ENCODE results near the gene C6orf52. TPM values are rescaled to one million over a fixed set of nuclear protein-coding genes. Genes with fewer than 3 reads are reported as not detected.
"Not testable (repeated sequence)": the region's sequence is repeated elsewhere in the genome, so short reads cannot be mapped to it uniquely, and the experiment has no call there.

The C6orf52 gene
- total RNA-seq = 1 to 10 TPM; 5.7 to 6.3 TPM

GRCh38 chr6:10694302-10695085 is at the start of gene C6orf52, which contains the start of gene PAK1IP1:
Gene C6orf52, minus strand, starts transcription at chr6:10694616. Its CDS starts 7,066 bp downstream, at chr6:10687550.
Gene PAK1IP1, plus strand, starts transcription at chr6:10694972. Its CDS starts 14 bp downstream, at chr6:10694986.
- Mint-ChIP-seq H3K4me3 (peak within 1 kb of the TSS; percentile 90), H3K4me1 (peaks cover 34% of the 10 kb centered on the region), H3K36me3 (peaks cover 59% of the 10 kb centered on the region), H3K27me3 (no peaks in the 10 kb centered on the region), H3K9me3 (peaks cover 6% of the 10 kb centered on the region), H3K27ac (peak within 1 kb of the TSS; percentile 100)
- peak; percentile 91 for DNase-seq

- H3K9me3 Mint-ChIP-seq = no peaks in the 10 kb centered on the region
Observed at GRCh38 chr6:10743515-10743914, 49.1 kb upstream of the C6orf52 start.

GRCh38 chr6:10742251-10742650 is 47.8 kb upstream of the C6orf52 start:
- Mint-ChIP-seq H3K9me3 (no peaks in the 10 kb centered on the region), H3K4me3 (no peak overlapping the region), H3K36me3 (peaks cover 4% of the 10 kb centered on the region), H3K27ac (no peak overlapping the region), H3K27me3 (no peaks in the 10 kb centered on the region), H3K4me1 (peaks cover 11% of the 10 kb centered on the region)
- DNase-seq = no peak

More at GRCh38 chr6:10743515-10743914, 49.1 kb upstream of the C6orf52 start:
- Mint-ChIP-seq H3K36me3 (peaks cover 4% of the 10 kb centered on the region), H3K27ac (no peak overlapping the region), H3K4me3 (no peak overlapping the region), H3K27me3 (no peaks in the 10 kb centered on the region), H3K4me1 (peaks cover 12% of the 10 kb centered on the region)
- no peak for DNase-seq

GRCh38 chr6:10741643-10742042 is 47.2 kb upstream of the C6orf52 start:
- not testable (repeated sequence) for H3K27me3 Mint-ChIP-seq, H3K9me3 Mint-ChIP-seq, DNase-seq, H3K36me3 Mint-ChIP-seq, H3K27ac Mint-ChIP-seq, H3K4me1 Mint-ChIP-seq, H3K4me3 Mint-ChIP-seq

GRCh38 chr6:10740061-10740460 is 45.6 kb upstream of the C6orf52 start:
- Mint-ChIP-seq H3K9me3 (no peaks in the 10 kb centered on the region), H3K36me3 (peaks cover 1% of the 10 kb centered on the region), H3K27ac (no peak overlapping the region), H3K27me3 (no peaks in the 10 kb centered on the region), H3K4me1 (no peaks in the 10 kb centered on the region), H3K4me3 (no peak overlapping the region)
- DNase-seq = no peak

GRCh38 chr6:10736731-10737130 is 42.3 kb upstream of the C6orf52 start:
- Mint-ChIP-seq H3K4me3 (no peak overlapping the region), H3K27ac (no peak overlapping the region), H3K27me3 (no peaks in the 10 kb centered on the region), H3K36me3 (peaks cover 12% of the 10 kb centered on the region), H3K9me3 (no peaks in the 10 kb centered on the region), H3K4me1 (no peaks in the 10 kb centered on the region)
- DNase-seq = no peak

- H3K4me3 Mint-ChIP-seq = no peak overlapping the region
- no peaks in the 10 kb centered on the region for H3K27me3 Mint-ChIP-seq
- no peak for DNase-seq
- peaks cover 17% of the 10 kb centered on the region for H3K36me3 Mint-ChIP-seq
- no peaks in the 10 kb centered on the region for H3K9me3 Mint-ChIP-seq
- no peak overlapping the region for H3K27ac Mint-ChIP-seq
- no peaks in the 10 kb centered on the region for H3K4me1 Mint-ChIP-seq
Observed at GRCh38 chr6:10733863-10734262, 39.4 kb upstream of the C6orf52 start.

- H3K27ac Mint-ChIP-seq = no peak overlapping the region
- H3K4me3 Mint-ChIP-seq = no peak overlapping the region
- H3K9me3 Mint-ChIP-seq = no peaks in the 10 kb centered on the region
- H3K36me3 Mint-ChIP-seq = peaks cover 17% of the 10 kb centered on the region
- no peaks in the 10 kb centered on the region for H3K4me1 Mint-ChIP-seq
- H3K27me3 Mint-ChIP-seq = no peaks in the 10 kb centered on the region
- DNase-seq = no peak
Observed at GRCh38 chr6:10733151-10733715, 38.8 kb upstream of the C6orf52 start.

- Mint-ChIP-seq H3K36me3 (peaks cover 25% of the 10 kb centered on the region), H3K27ac (no peak overlapping the region), H3K4me3 (no peak overlapping the region), H3K27me3 (no peaks in the 10 kb centered on the region), H3K9me3 (no peaks in the 10 kb centered on the region), H3K4me1 (peaks cover 5% of the 10 kb centered on the region)
- no peak for DNase-seq
Observed at GRCh38 chr6:10730254-10730653, 35.8 kb upstream of the C6orf52 start.

GRCh38 chr6:10725716-10726115 is 31.3 kb upstream of the C6orf52 start:
- Mint-ChIP-seq H3K4me3 (no peak overlapping the region), H3K36me3 (peaks cover 21% of the 10 kb centered on the region), H3K27me3 (no peaks in the 10 kb centered on the region), H3K4me1 (peaks cover 33% of the 10 kb centered on the region), H3K9me3 (peaks cover 4% of the 10 kb centered on the region), H3K27ac (no peak overlapping the region)
- DNase-seq = no peak

GRCh38 chr6:10725044-10725443 is 30.6 kb upstream of the C6orf52 start:
- Mint-ChIP-seq H3K4me1 (peaks cover 33% of the 10 kb centered on the region), H3K4me3 (no peak overlapping the region), H3K36me3 (peaks cover 15% of the 10 kb centered on the region), H3K27ac (no peak overlapping the region), H3K9me3 (peaks cover 4% of the 10 kb centered on the region), H3K27me3 (no peaks in the 10 kb centered on the region)
- DNase-seq = no peak

GRCh38 chr6:10723567-10723881 is 29.1 kb upstream of the C6orf52 start:
- Mint-ChIP-seq H3K36me3 (peaks cover 22% of the 10 kb centered on the region), H3K4me3 (peak overlapping the region; percentile 91), H3K9me3 (peaks cover 10% of the 10 kb centered on the region), H3K27ac (peak overlapping the region; percentile 90), H3K4me1 (peaks cover 39% of the 10 kb centered on the region), H3K27me3 (no peaks in the 10 kb centered on the region)
- no peak for DNase-seq

GRCh38 chr6:10722820-10723566 is 28.6 kb upstream of the C6orf52 start, which contains the start of gene TMEM14C:
Gene TMEM14C, plus strand, starts transcription at chr6:10723070. Its CDS starts 1,544 bp downstream, at chr6:10724614.
- Mint-ChIP-seq H3K36me3 (peaks cover 24% of the 10 kb centered on the region), H3K9me3 (peaks cover 12% of the 10 kb centered on the region), H3K27me3 (no peaks in the 10 kb centered on the region), H3K4me3 (peak within 1 kb of the TSS; percentile 91), H3K27ac (peak within 1 kb of the TSS; percentile 90), H3K4me1 (peaks cover 39% of the 10 kb centered on the region)
- DNase-seq = peak; percentile 90

GRCh38 chr6:10722570-10722819 is 28.1 kb upstream of the C6orf52 start:
- Mint-ChIP-seq H3K9me3 (peaks cover 15% of the 10 kb centered on the region), H3K4me1 (peaks cover 37% of the 10 kb centered on the region), H3K4me3 (peak overlapping the region; percentile 91), H3K36me3 (peaks cover 24% of the 10 kb centered on the region), H3K27ac (peak overlapping the region; percentile 90), H3K27me3 (no peaks in the 10 kb centered on the region)
- DNase-seq = no peak

GRCh38 chr6:10721850-10722569 is 27.6 kb upstream of the C6orf52 start:
- H3K4me1 Mint-ChIP-seq = peaks cover 37% of the 10 kb centered on the region
- no peaks in the 10 kb centered on the region for H3K27me3 Mint-ChIP-seq
- H3K36me3 Mint-ChIP-seq = peaks cover 20% of the 10 kb centered on the region
- peak overlapping the region; percentile 90 for H3K27ac Mint-ChIP-seq
- peak overlapping the region; percentile 91 for H3K4me3 Mint-ChIP-seq
- DNase-seq = no peak
- H3K9me3 Mint-ChIP-seq = peaks cover 16% of the 10 kb centered on the region
